PC-3 (cell line): ENCODE data around the gene ANKH.

Experiments
- CTCF ChIP-seq: fragments of 300-600 bp; sonication (generic); conservative IDR thresholded peaks from 2 replicates; pipeline ENCODE4 v1.5.1; 2017; ENCODE audit warnings: antibody characterized with exemption, low read depth, mild to moderate bottlenecking, low read length
- EZH2 ChIP-seq: fragments of 300-600 bp; sonication (generic); IDR thresholded peaks from one replicate; pipeline ENCODE4 v1.6.1; 2017; ENCODE audit warnings: antibody characterized with exemption, mild to moderate bottlenecking, low read length; ENCODE audit not compliant: unreplicated experiment
- EZH2phosphoT487 ChIP-seq: fragments of 300-600 bp; sonication (generic); IDR thresholded peaks from 2 replicates; pipeline ENCODE4 v1.6.1; 2018; ENCODE audit warnings: mild to moderate bottlenecking, antibody characterized with exemption, low read length, borderline replicate concordance

GRCh38 chr5:14679595-14679994 lies 192.0 kb downstream of the ANKH start:
- no peak for TF ChIP-seq CTCF
- TF ChIP-seq EZH2phosphoT487 = no peak
- no peak for TF ChIP-seq EZH2
